Fibroblast of skin of right quadriceps (primary cell): ENCODE results near the gene PDYN.

Experiments
- DNase-seq: peaks from one replicate; pipeline ENCODE4 v3.0.0-alpha.2; 2013

PDYN gene

DNA sequence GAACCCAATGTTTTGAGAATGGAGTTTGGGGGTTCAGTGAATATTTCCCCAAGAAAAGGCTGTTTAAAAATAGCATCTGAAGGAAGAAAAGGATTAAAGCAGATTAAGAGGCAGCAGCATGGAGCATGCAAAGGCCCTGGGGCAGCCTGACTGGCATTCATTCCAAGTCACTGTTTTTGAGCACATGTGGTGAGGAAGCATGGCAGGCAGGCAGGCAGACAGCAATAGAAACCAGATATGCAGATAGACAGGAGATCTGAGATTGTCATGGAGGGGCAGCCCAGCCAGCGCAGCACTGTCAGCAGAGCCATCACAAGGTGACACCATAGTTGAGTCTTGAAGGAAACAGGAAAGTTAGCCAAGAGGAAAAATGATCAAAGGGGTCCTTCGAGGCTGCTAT, 60.9 kb downstream of the PDYN start:
- DNase-seq = no peak

DNA sequence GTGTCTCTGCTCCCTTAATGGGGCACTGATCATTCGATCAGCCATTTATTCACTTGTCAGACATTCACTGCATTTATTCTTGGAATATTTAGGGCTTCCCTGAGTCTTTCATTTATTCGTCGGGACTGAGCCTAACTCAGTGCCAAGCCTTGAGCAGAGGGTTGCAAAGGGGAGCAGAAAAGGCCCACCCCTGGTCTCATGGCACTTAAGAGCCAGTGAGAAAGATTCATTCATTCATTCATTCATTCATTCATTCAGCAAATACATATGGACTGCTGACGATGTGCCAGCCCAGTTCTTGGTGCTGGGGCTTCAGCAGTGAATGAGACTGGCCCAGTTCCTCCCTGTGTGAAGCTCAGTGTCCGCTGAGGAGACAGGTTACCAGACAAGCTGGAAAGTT, 62.0 kb downstream of the PDYN start:
- DNase-seq = no peak

DNA sequence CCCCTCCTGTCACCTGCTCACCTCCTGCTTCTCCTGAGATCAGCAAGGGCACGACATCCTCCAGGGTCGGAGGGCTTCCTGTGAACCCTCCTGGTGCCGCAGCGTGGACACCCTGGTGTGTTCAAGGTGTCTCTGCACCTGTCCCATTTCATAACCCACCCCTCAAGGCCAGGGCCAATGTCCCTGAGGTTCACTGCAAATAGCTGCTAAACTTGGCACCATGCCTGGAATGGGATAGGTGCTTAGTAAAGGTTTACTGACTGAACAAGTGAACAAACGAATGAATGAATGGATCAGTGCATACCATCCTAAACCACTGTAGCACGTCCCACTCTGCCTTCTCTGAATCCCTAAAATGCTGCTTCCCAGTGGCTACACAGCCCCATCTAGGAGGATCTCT, 63.7 kb downstream of the PDYN start:
- no peak for DNase-seq

DNA sequence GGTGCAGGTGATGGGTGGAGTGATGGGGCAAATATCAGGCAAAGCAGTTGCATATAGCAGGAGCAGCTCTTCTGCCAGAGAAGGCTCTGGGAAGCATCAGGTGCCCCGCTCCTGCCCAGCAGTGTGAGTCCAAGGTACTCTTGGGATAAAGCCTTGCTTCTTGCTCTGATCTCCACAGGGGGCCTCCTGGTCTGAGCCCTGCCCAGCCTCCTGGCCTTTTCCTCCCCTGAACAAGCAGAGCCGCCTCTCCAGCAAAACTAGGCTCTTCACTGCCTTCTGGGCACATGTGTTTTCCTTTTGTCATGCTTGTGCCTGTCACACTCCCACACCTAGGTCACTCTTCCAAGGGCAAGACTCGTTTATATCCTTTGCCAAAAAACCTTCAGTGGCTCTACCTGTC, 64.4 kb downstream of the PDYN start:
- no peak for DNase-seq

DNA sequence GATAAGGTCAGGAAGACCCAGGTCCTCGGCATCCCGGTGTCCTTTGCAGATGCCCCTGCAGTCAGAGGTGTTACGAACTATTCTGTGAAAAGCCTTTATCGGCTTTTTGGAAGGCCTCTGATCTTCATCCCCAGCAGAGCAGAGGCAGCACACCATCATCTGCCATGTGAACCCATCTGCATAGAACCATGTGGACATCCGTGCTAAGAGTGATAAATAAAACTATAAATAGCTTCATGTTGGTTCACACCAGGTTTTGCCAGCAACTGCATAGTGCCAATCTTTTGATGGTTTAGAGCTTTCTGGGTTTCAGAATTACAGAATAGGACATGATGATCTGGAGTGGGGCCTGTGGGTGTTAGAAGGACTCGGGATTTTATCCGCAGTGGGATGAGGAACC, 65.1 kb downstream of the PDYN start:
- DNase-seq = no peak
